ENCODE results near the gene RALGAPA1. TPM values are rescaled to one million over a fixed set of nuclear protein-coding genes. Genes with fewer than 3 reads are reported as not detected.
"Not testable (repeated sequence)": the region's sequence is repeated elsewhere in the genome, so short reads cannot be mapped to it uniquely, and the experiment has no call there.

RALGAPA1 gene
- total RNA-seq, 1 experiment from 2014 or later = 11.8 TPM

- no peak for DNase-seq (ENCODE audit: low read depth)
Observed at GRCh38 chr14:35766036-35766699, 42.9 kb downstream of the RALGAPA1 start.

GRCh38 chr14:35761922-35762321, 47.2 kb downstream of the RALGAPA1 start:
- no peak for DNase-seq (ENCODE audit: low read depth)

- DNase-seq (ENCODE audit: low read depth) = no peak
Observed at GRCh38 chr14:35760143-35760542, 49.0 kb downstream of the RALGAPA1 start.

- no peak for DNase-seq (ENCODE audit: low read depth)
Observed at GRCh38 chr14:35758523-35759129, 50.5 kb downstream of the RALGAPA1 start.

- no peak for DNase-seq (ENCODE audit: low read depth)
Observed at GRCh38 chr14:35754671-35755070, 54.4 kb downstream of the RALGAPA1 start.

- DNase-seq (ENCODE audit: low read depth) = no peak
Observed at GRCh38 chr14:35752380-35752779, 56.7 kb downstream of the RALGAPA1 start.

- DNase-seq (ENCODE audit: low read depth) = no peak
Observed at GRCh38 chr14:35750202-35750904, 58.7 kb downstream of the RALGAPA1 start.

GRCh38 chr14:35747379-35747778, 61.7 kb downstream of the RALGAPA1 start:
- DNase-seq (ENCODE audit: low read depth) = no peak

GRCh38 chr14:35742442-35742841, 66.7 kb downstream of the RALGAPA1 start:
- DNase-seq (ENCODE audit: low read depth) = no peak

GRCh38 chr14:35742032-35742371, 67.1 kb downstream of the RALGAPA1 start:
- DNase-seq (ENCODE audit: low read depth) = no peak

GRCh38 chr14:35741345-35742031, 67.6 kb downstream of the RALGAPA1 start:
- DNase-seq (ENCODE audit: low read depth) = no peak

- no peak for DNase-seq (ENCODE audit: low read depth)
Observed at GRCh38 chr14:35740215-35740614, 68.9 kb downstream of the RALGAPA1 start.

GRCh38 chr14:35735163-35735562, 73.9 kb downstream of the RALGAPA1 start:
- DNase-seq (ENCODE audit: low read depth) = not testable (repeated sequence)

GRCh38 chr14:35733510-35733909, 75.6 kb downstream of the RALGAPA1 start:
- not testable (repeated sequence) for DNase-seq (ENCODE audit: low read depth)

- DNase-seq (ENCODE audit: low read depth) = no peak
Observed at GRCh38 chr14:35730871-35731270, 78.2 kb downstream of the RALGAPA1 start.

GRCh38 chr14:35727764-35728163, 81.3 kb downstream of the RALGAPA1 start:
- no peak for DNase-seq (ENCODE audit: low read depth)

GRCh38 chr14:35725930-35726329, 83.2 kb downstream of the RALGAPA1 start:
- DNase-seq (ENCODE audit: low read depth) = no peak

GRCh38 chr14:35715079-35715478, 94.0 kb downstream of the RALGAPA1 start:
- no peak for DNase-seq (ENCODE audit: low read depth)

GRCh38 chr14:35712466-35712865, 96.6 kb downstream of the RALGAPA1 start:
- DNase-seq (ENCODE audit: low read depth) = no peak

- DNase-seq (ENCODE audit: low read depth) = no peak
Observed at GRCh38 chr14:35708062-35708461, 101.0 kb downstream of the RALGAPA1 start.

GRCh38 chr14:35705636-35706035, 103.5 kb downstream of the RALGAPA1 start:
- no peak for DNase-seq (ENCODE audit: low read depth)

All from HT1080 (cell line).